Keratinocyte (primary cell): ENCODE measurements around the gene MSH2. TPM values are rescaled to one million over a fixed set of nuclear protein-coding genes. Genes with fewer than 3 reads are reported as not detected.
"Not testable (repeated sequence)": the region's sequence is repeated elsewhere in the genome, so short reads cannot be mapped to it uniquely, and the experiment has no call there.

Experiments used
- DNase-seq: peaks from one replicate; pipeline ENCODE4 v3.0.0-alpha.2; 2011; ENCODE audit warnings: low read depth, missing footprints, low spot score
- FAIRE-seq: peaks from 2 replicates; lab custom pipeline; 2011; peaks lifted over from hg19 to GRCh38; lab: Jason Lieb, UNC
- H2AFZ ChIP-seq: 2 replicates; pipeline ENCODE4 v1.6.0; 2012; ENCODE audit warnings: low read length, control low read depth, inconsistent platforms; ENCODE audit not compliant: control insufficient read depth
- H3K27ac ChIP-seq: 2 replicates; pipeline ENCODE4 v1.5.1; 2011; ENCODE audit warnings: low read length; ENCODE audit not compliant: control insufficient read depth, insufficient read depth
- H3K27me3 ChIP-seq: 3 replicates; pipeline ENCODE4 v1.6.0; 2011; ENCODE audit warnings: low read length; ENCODE audit not compliant: control insufficient read depth, insufficient read depth; ENCODE audit errors: extremely low read depth
- H3K36me3 ChIP-seq, 2 experiments: 2 replicates in 1 of 2; 3 replicates in 1 of 2; pipeline ENCODE4 v1.5.1; 2011; ENCODE audit warnings: low read length in 2 of 2, mild to moderate bottlenecking in 1 of 2; ENCODE audit not compliant: control insufficient read depth in 2 of 2, insufficient read depth in 2 of 2; ENCODE audit errors: extremely low read depth in 1 of 2
- H3K4me1 ChIP-seq: 3 replicates; pipeline ENCODE4 v1.5.1; 2011; ENCODE audit warnings: low read length; ENCODE audit not compliant: control insufficient read depth, insufficient read depth; ENCODE audit errors: extremely low read depth
- H3K4me2 ChIP-seq: 3 replicates; pipeline ENCODE4 v1.6.0; 2011; ENCODE audit warnings: low read depth, low read length; ENCODE audit not compliant: control insufficient read depth, insufficient read depth; ENCODE audit errors: extremely low read depth
- H3K4me3 ChIP-seq, 3 experiments: fragments of 200-600 bp in 1 of 3; sonication (generic) in 1 of 3; 2 replicates in 2 of 3; 3 replicates in 1 of 3; pipeline ENCODE4 v1.5.1; 2011 to 2016; ENCODE audit warnings: low read length in 3 of 3, mild to moderate bottlenecking in 3 of 3, control low read depth in 2 of 3, inconsistent platforms in 1 of 3, low read depth in 1 of 3, mixed read lengths in 1 of 3, mixed run types in 1 of 3, moderate library complexity in 1 of 3; ENCODE audit not compliant: control insufficient read depth in 2 of 3, insufficient read depth in 2 of 3; ENCODE audit errors: extremely low read depth in 1 of 3
- H3K79me2 ChIP-seq: 2 replicates; pipeline ENCODE4 v1.6.0; 2012; ENCODE audit warnings: low read length; ENCODE audit not compliant: control insufficient read depth, insufficient read depth
- H3K9ac ChIP-seq: 3 replicates; pipeline ENCODE4 v1.6.0; 2011; ENCODE audit warnings: low read length; ENCODE audit not compliant: control insufficient read depth, insufficient read depth; ENCODE audit errors: extremely low read depth
- H3K9me1 ChIP-seq: 3 replicates; pipeline ENCODE4 v1.6.0; 2011; ENCODE audit warnings: low read length; ENCODE audit not compliant: control insufficient read depth, insufficient read depth; ENCODE audit errors: extremely low read depth
- H3K9me3 ChIP-seq: 2 replicates; pipeline ENCODE4 v1.5.1; 2012; ENCODE audit warnings: low read depth, low read length; ENCODE audit not compliant: control insufficient read depth
- H4K20me1 ChIP-seq: 3 replicates; pipeline ENCODE4 v1.6.0; 2011; ENCODE audit warnings: low read length; ENCODE audit not compliant: control insufficient read depth, insufficient read depth; ENCODE audit errors: extremely low read depth
- CTCF ChIP-seq, 3 experiments: IDR thresholded peaks in 1 of 3; conservative IDR thresholded peaks in 1 of 3; optimal IDR thresholded peaks in 1 of 3; 2 replicates in 2 of 3; 3 replicates in 1 of 3; pipeline versions ENCODE3 to v1.5.1; 2011; ENCODE audit warnings: low read length in 3 of 3, mild to moderate bottlenecking in 3 of 3, moderate library complexity in 2 of 3, control low read depth in 1 of 3, inconsistent platforms in 1 of 3; ENCODE audit not compliant: insufficient read depth in 2 of 3; ENCODE audit errors: extremely low read depth in 1 of 3
- EZH2 ChIP-seq: IDR thresholded peaks from one replicate; pipeline ENCODE4 v1.6.1; 2012; ENCODE audit warnings: inconsistent platforms, mild to moderate bottlenecking, low read length, moderate library complexity
- dilution Hi-C: fragments of 300-500 bp; cut with MboI; formaldehyde crosslinking; loops from one replicate; pipeline ENCODE4 v1.7.0; 2020; ENCODE audit warnings: low sequenced_read_pairs; ENCODE audit not compliant: extremely low pct_ligation_motif_present
- polyA plus RNA-seq, 5 experiments: library from polyadenylated mRNA; depleted of rRNA in 3 of 5; stranded (reverse) in 3 of 5; stranded (forward) in 1 of 5; unstranded in 1 of 5; fragments of >200 nt; gene quantifications; 1 replicate in 1 of 5; 2 replicates in 3 of 5; 3 replicates in 1 of 5; pipeline versions ENCODE4 v1.2.1 to v1.2.3, GENCODE V29; 2011 to 2012; ENCODE audit warnings: missing spikeins in 2 of 5, low read depth in 1 of 5, low replicate concordance in 1 of 5

Gene MSH2
- polyA plus RNA-seq, 1 donor (not counting 4 experiments of a cell fraction or from before 2014, with no cell fraction given): 16.8 TPM

- Histone ChIP-seq H3K4me2 (no peak overlapping the region), H4K20me1 (no peaks in the 10 kb centered on the region), H3K9me1 (no peaks in the 10 kb centered on the region), H3K36me3 (no peaks in the 10 kb centered on the region), H3K27ac (no peak overlapping the region), H3K9me3 (no peaks in the 10 kb centered on the region), H3K4me1 (no peaks in the 10 kb centered on the region), H3K27me3 (no peaks in the 10 kb centered on the region), H3K9ac (no peak overlapping the region), H2AFZ (no peak overlapping the region), H3K4me3 (no peak overlapping the region), H3K79me2 (no peaks in the 10 kb centered on the region)
- TF ChIP-seq CTCF (optimal IDR thresholded peaks at IDR 0.05 in 1 of 3, IDR thresholded peaks at IDR 0.05 in 1 of 3, conservative IDR thresholded peaks at IDR 0.05 in 1 of 3; ENCODE audit: extremely low read depth in 1 of 3, insufficient read depth in 2 of 3, low read length in 3 of 3) (no peak), EZH2 (no peak)
- FAIRE-seq (no peak), DNase-seq (no peak)
- dilution Hi-C loops: no loop called here
Measured at GRCh38 chr2:47452761-47453160, 49.8 kb downstream of the MSH2 start.

- H2AFZ ChIP-seq, H3K4me1 ChIP-seq, H3K27me3 ChIP-seq, H3K9me3 ChIP-seq, H3K36me3 ChIP-seq, H3K9me1 ChIP-seq, dilution Hi-C loops, DNase-seq, FAIRE-seq, H3K9ac ChIP-seq, H3K4me2 ChIP-seq, H3K4me3 ChIP-seq, H3K27ac ChIP-seq, H3K79me2 ChIP-seq, H4K20me1 ChIP-seq: not testable (repeated sequence)
Measured at GRCh38 chr2:47454818-47455217, 51.9 kb downstream of the MSH2 start.

GRCh38 chr2:47455411-47455810, 52.5 kb downstream of the MSH2 start:
- Histone ChIP-seq H3K9me3 (no peaks in the 10 kb centered on the region), H3K79me2 (no peaks in the 10 kb centered on the region), H4K20me1 (no peaks in the 10 kb centered on the region), H3K36me3 (no peaks in the 10 kb centered on the region), H2AFZ (no peak overlapping the region), H3K9me1 (no peaks in the 10 kb centered on the region), H3K4me2 (no peak overlapping the region), H3K27ac (no peak overlapping the region), H3K4me1 (no peaks in the 10 kb centered on the region), H3K4me3 (no peak overlapping the region), H3K27me3 (no peaks in the 10 kb centered on the region), H3K9ac (no peak overlapping the region)
- no peak for TF ChIP-seq CTCF (optimal IDR thresholded peaks at IDR 0.05 in 1 of 3, IDR thresholded peaks at IDR 0.05 in 1 of 3, conservative IDR thresholded peaks at IDR 0.05 in 1 of 3; ENCODE audit: extremely low read depth in 1 of 3, insufficient read depth in 2 of 3, low read length in 3 of 3)
- TF ChIP-seq EZH2: no peak
- DNase-seq: no peak
- dilution Hi-C loops: no loop called here
- FAIRE-seq: no peak
